ENCODE data around the gene LDB2. TPM values are rescaled to one million over a fixed set of nuclear protein-coding genes. Genes with fewer than 3 reads are reported as not detected.
A peak's percentile ranks its signal among the peaks of the same experiment; 100 is the strongest.

LDB2 gene
- total and polyA plus RNA-seq, 2 donors from 2014 or later = 26.9 to 59.9 TPM

- no peaks in the 10 kb centered on the region for H3K27me3 ChIP-seq (ENCODE audit: control insufficient read depth, insufficient read depth, low read length)
- FAIRE-seq (no peak), DNase-seq (no peak)
- TF ChIP-seq CTCF (IDR thresholded peaks at IDR 0.05; ENCODE audit: borderline replicate concordance, extremely low read depth, insufficient read depth) = peak; percentile 26
- no peak overlapping the region for H3K4me3 ChIP-seq (ENCODE audit: low read length in 3 of 3)
- H3K9ac ChIP-seq (ENCODE audit: low read length in 3 of 3) = no peak overlapping the region
- H3K9me3 ChIP-seq (ENCODE audit: control insufficient read depth in 2 of 3, insufficient read depth in 1 of 3, low read length in 3 of 3) = no peaks in the 10 kb centered on the region
- no peaks in the 10 kb centered on the region for H3K4me1 ChIP-seq (ENCODE audit: control insufficient read depth in 2 of 3, insufficient read depth in 2 of 3, low read depth in 1 of 3, low read length in 3 of 3)
- no peak overlapping the region for H3K27ac ChIP-seq (ENCODE audit: low read depth in 2 of 2, low read length in 2 of 2)
- H3K36me3 ChIP-seq (ENCODE audit: control insufficient read depth in 2 of 3, insufficient read depth in 3 of 3, low read length in 3 of 3) = no peaks in the 10 kb centered on the region
- intact Hi-C loops (cut with DNase I) = no loop called here
Measured at GRCh38 chr4:16764622-16765021, 133.8 kb downstream of the LDB2 start.

GRCh38 chr4:16760617-16761363 lies 137.7 kb downstream of the LDB2 start:
- peaks cover 0 to 9% (median 0%) of the 10 kb centered on the region in 3 donors for H3K4me1 ChIP-seq (ENCODE audit: control insufficient read depth in 2 of 3, insufficient read depth in 2 of 3, low read depth in 1 of 3, low read length in 3 of 3)
- H3K27ac ChIP-seq (ENCODE audit: low read depth in 2 of 2, low read length in 2 of 2) = no peak overlapping the region
- FAIRE-seq (no peak), DNase-seq (peak in 3 of 5 donors; percentile 67 to 88 (median 78))
- H3K27me3 ChIP-seq (ENCODE audit: control insufficient read depth, insufficient read depth, low read length) = no peaks in the 10 kb centered on the region
- TF ChIP-seq CTCF (IDR thresholded peaks at IDR 0.05; ENCODE audit: borderline replicate concordance, extremely low read depth, insufficient read depth) = no peak
- no peaks in the 10 kb centered on the region for H3K9me3 ChIP-seq (ENCODE audit: control insufficient read depth in 2 of 3, insufficient read depth in 1 of 3, low read length in 3 of 3)
- no peak overlapping the region for H3K9ac ChIP-seq (ENCODE audit: low read length in 3 of 3)
- H3K36me3 ChIP-seq (ENCODE audit: control insufficient read depth in 2 of 3, insufficient read depth in 3 of 3, low read length in 3 of 3) = peaks cover 0 to 3% (median 0%) of the 10 kb centered on the region in 3 donors
- intact Hi-C loops (cut with DNase I) = no loop called here
- H3K4me3 ChIP-seq (ENCODE audit: low read length in 3 of 3) = no peak overlapping the region

- DNase-seq = peak in 3 of 5 donors; percentile 48 to 91 (median 72)
- FAIRE-seq = no peak
Measured at GRCh38 chr4:16759931-16760582, 138.4 kb downstream of the LDB2 start.

More at GRCh38 chr4:16759931-16760582, 138.4 kb downstream of the LDB2 start:
- Histone ChIP-seq H3K27me3 (ENCODE audit: control insufficient read depth, insufficient read depth, low read length) (no peaks in the 10 kb centered on the region), H3K9ac (ENCODE audit: low read length in 3 of 3) (no peak overlapping the region), H3K9me3 (ENCODE audit: control insufficient read depth in 2 of 3, insufficient read depth in 1 of 3, low read length in 3 of 3) (no peaks in the 10 kb centered on the region), H3K27ac (ENCODE audit: low read depth in 2 of 2, low read length in 2 of 2) (no peak overlapping the region), H3K36me3 (ENCODE audit: control insufficient read depth in 2 of 3, insufficient read depth in 3 of 3, low read length in 3 of 3) (peaks cover 0 to 3% (median 0%) of the 10 kb centered on the region in 3 donors), H3K4me1 (ENCODE audit: control insufficient read depth in 2 of 3, insufficient read depth in 2 of 3, low read depth in 1 of 3, low read length in 3 of 3) (peaks cover 0 to 9% (median 0%) of the 10 kb centered on the region in 3 donors), H3K4me3 (ENCODE audit: low read length in 3 of 3) (no peak overlapping the region)
- no peak for TF ChIP-seq CTCF (IDR thresholded peaks at IDR 0.05; ENCODE audit: borderline replicate concordance, extremely low read depth, insufficient read depth)
- intact Hi-C loops (cut with DNase I) = no loop called here

Data from kidney (tissue), 14 donors.